HEK293 (cell line): ENCODE results near the gene NARF.

ENCODE experiments used
- CTCF ChIA-PET: fragments of 350-600 bp; formaldehyde crosslinking; extraction: SDS; loops from one replicate; lab custom pipeline; 2021; ENCODE audit warnings: antibody characterized with exemption; lab: Yijun Ruan, JAX
- POLR2A ChIA-PET: fragments of 300-600 bp; formaldehyde crosslinking; extraction: SDS; loops from one replicate; lab custom pipeline; 2020; ENCODE audit warnings: antibody characterized with exemption, inconsistent platforms; lab: Yijun Ruan, JAX
- H3K27ac ChIP-seq: fragments of 200-500 bp; sonication (Bioruptor generic); 2 replicates; pipeline ENCODE4 v1.5.1; 2014; ENCODE audit warnings: low read depth, low read length, control low read depth, inconsistent platforms; ENCODE audit errors: extremely low read depth
- H3K36me3 ChIP-seq, 2 experiments: fragments of 200-500 bp in 1 of 2; sonication (Bioruptor generic) in 1 of 2; 1 replicate in 1 of 2; 2 replicates in 1 of 2; pipeline ENCODE4 v1.5.1; 2014 to 2017; ENCODE audit warnings: inconsistent platforms in 2 of 2, low read length in 2 of 2; ENCODE audit not compliant: control insufficient read depth in 2 of 2, insufficient read depth in 1 of 2
- H3K4me1 ChIP-seq: fragments of 200-500 bp; sonication (Bioruptor generic); 2 replicates; pipeline ENCODE4 v1.5.1; 2014; ENCODE audit warnings: mild to moderate bottlenecking, low read length, inconsistent platforms; ENCODE audit not compliant: control insufficient read depth, insufficient read depth
- H3K4me3 ChIP-seq: 2 replicates; pipeline ENCODE4 v1.5.1; 2011; ENCODE audit warnings: low read depth, mild to moderate bottlenecking, control low read depth, low read length, moderate library complexity
- H3K9me3 ChIP-seq: fragments of 200-500 bp; sonication (Bioruptor generic); 2 replicates; pipeline ENCODE4 v1.5.1; 2014; ENCODE audit warnings: low read depth, low read length, inconsistent platforms; ENCODE audit not compliant: control insufficient read depth, insufficient read depth
- GLIS2 ChIP-seq: fragments of 450-650 bp; formaldehyde crosslinking; IDR thresholded peaks from 2 replicates; pipeline ENCODE4 v1.5.1; 2016; ENCODE audit warnings: missing biosample characterization, missing genetic modification characterization
- OSR2 ChIP-seq: fragments of 450-650 bp; formaldehyde crosslinking; IDR thresholded peaks from 2 replicates; pipeline ENCODE4 v1.5.1; 2016; ENCODE audit warnings: missing biosample characterization, missing genetic modification characterization
- RBAK ChIP-seq: fragments of 450-650 bp; formaldehyde crosslinking; IDR thresholded peaks from 2 replicates; pipeline ENCODE4 v1.5.1; 2016; ENCODE audit warnings: missing biosample characterization, missing genetic modification characterization
- REPIN1 ChIP-seq: fragments of 450-650 bp; formaldehyde crosslinking; IDR thresholded peaks from 2 replicates; pipeline ENCODE4 v1.5.1; 2017; ENCODE audit warnings: missing biosample characterization, missing genetic modification characterization, low read depth
- WT1 ChIP-seq: fragments of 450-650 bp; formaldehyde crosslinking; IDR thresholded peaks from 2 replicates; pipeline ENCODE4 v1.5.1; 2016; ENCODE audit warnings: missing biosample characterization, missing genetic modification characterization
- ZFP37 ChIP-seq: fragments of 450-650 bp; formaldehyde crosslinking; IDR thresholded peaks from 2 replicates; pipeline ENCODE4 v1.5.1; 2016; ENCODE audit warnings: missing biosample characterization, missing genetic modification characterization
- ZFP69B ChIP-seq: fragments of 450-650 bp; formaldehyde crosslinking; IDR thresholded peaks from 2 replicates; pipeline ENCODE4 v1.5.1; 2016; ENCODE audit warnings: missing biosample characterization, missing genetic modification characterization
- ZNF211 ChIP-seq: fragments of 450-650 bp; formaldehyde crosslinking; IDR thresholded peaks from 2 replicates; pipeline ENCODE4 v1.5.1; 2016; ENCODE audit warnings: low read depth, missing biosample characterization, missing genetic modification characterization
- ZNF23 ChIP-seq: fragments of 450-650 bp; formaldehyde crosslinking; IDR thresholded peaks from 2 replicates; pipeline ENCODE4 v1.5.1; 2016; ENCODE audit warnings: missing biosample characterization, missing genetic modification characterization, borderline replicate concordance
- ZNF335 ChIP-seq: fragments of 450-650 bp; formaldehyde crosslinking; conservative IDR thresholded peaks from 2 replicates; pipeline ENCODE4 v1.5.1; 2016; ENCODE audit warnings: missing biosample characterization, missing genetic modification characterization
- ZNF341 ChIP-seq: fragments of 450-650 bp; formaldehyde crosslinking; IDR thresholded peaks from 2 replicates; pipeline ENCODE4; 2016; ENCODE audit warnings: low read depth, missing biosample characterization, missing genetic modification characterization
- ZNF366 ChIP-seq: fragments of 450-650 bp; formaldehyde crosslinking; conservative IDR thresholded peaks from 2 replicates; pipeline ENCODE4 v1.5.1; 2016; ENCODE audit warnings: missing biosample characterization, missing genetic modification characterization
- ZNF416 ChIP-seq: fragments of 450-650 bp; formaldehyde crosslinking; IDR thresholded peaks from 2 replicates; pipeline ENCODE4 v1.5.1; 2016; ENCODE audit warnings: missing biosample characterization, missing genetic modification characterization
- ZNF473 ChIP-seq: fragments of 450-650 bp; formaldehyde crosslinking; IDR thresholded peaks from 2 replicates; pipeline ENCODE4 v1.5.1; 2017; ENCODE audit warnings: missing biosample characterization, missing genetic modification characterization
- ZNF560 ChIP-seq: fragments of 450-650 bp; formaldehyde crosslinking; IDR thresholded peaks from 2 replicates; pipeline ENCODE4 v1.5.1; 2017; ENCODE audit warnings: missing biosample characterization, missing genetic modification characterization, borderline replicate concordance
- ZNF561 ChIP-seq: fragments of 450-650 bp; IDR thresholded peaks from 2 replicates; pipeline ENCODE4 v1.5.1; 2018; ENCODE audit warnings: missing biosample characterization, missing genetic modification characterization, borderline replicate concordance
- ZNF600 ChIP-seq: fragments of 450-650 bp; formaldehyde crosslinking; IDR thresholded peaks from 2 replicates; pipeline ENCODE4 v1.5.1; 2016; ENCODE audit warnings: missing biosample characterization, missing genetic modification characterization
- ZNF629 ChIP-seq: fragments of 450-650 bp; formaldehyde crosslinking; IDR thresholded peaks from 2 replicates; pipeline ENCODE4 v1.5.1; 2017; ENCODE audit warnings: missing biosample characterization, missing genetic modification characterization
- ZNF791 ChIP-seq: fragments of 450-650 bp; formaldehyde crosslinking; IDR thresholded peaks from 2 replicates; pipeline ENCODE4 v1.5.1; 2016; ENCODE audit warnings: missing biosample characterization, missing genetic modification characterization
- ZSCAN23 ChIP-seq: fragments of 450-650 bp; formaldehyde crosslinking; IDR thresholded peaks from 2 replicates; pipeline ENCODE4 v1.5.1; 2016; ENCODE audit warnings: missing biosample characterization, missing genetic modification characterization
- TF ChIP-seq, protein P1 (sequence below): fragments of 450-650 bp; formaldehyde crosslinking; optimal IDR thresholded peaks from 2 replicates; pipeline ENCODE3; 2016; ENCODE audit warnings: missing biosample characterization, mild to moderate bottlenecking, missing genetic modification characterization
- TF ChIP-seq, protein P2 (sequence below): fragments of 450-650 bp; formaldehyde crosslinking; IDR thresholded peaks from 2 replicates; pipeline ENCODE4 v1.5.1; 2016; ENCODE audit warnings: missing biosample characterization, missing genetic modification characterization
- TF ChIP-seq, protein P3 (sequence below): fragments of 450-650 bp; IDR thresholded peaks from 2 replicates; pipeline ENCODE4 v1.5.1; 2018; ENCODE audit warnings: missing biosample characterization, mild to moderate bottlenecking, missing genetic modification characterization
- TF ChIP-seq, protein P4 (sequence below): fragments of 450-650 bp; formaldehyde crosslinking; IDR thresholded peaks from 2 replicates; pipeline ENCODE4 v1.5.1; 2016; ENCODE audit warnings: missing biosample characterization, missing genetic modification characterization
- TF ChIP-seq, protein P5 (sequence below): fragments of 450-650 bp; formaldehyde crosslinking; IDR thresholded peaks from 2 replicates; pipeline ENCODE4 v1.5.1; 2016; ENCODE audit warnings: missing biosample characterization, missing genetic modification characterization, low read depth

Gene NARF

DNA sequence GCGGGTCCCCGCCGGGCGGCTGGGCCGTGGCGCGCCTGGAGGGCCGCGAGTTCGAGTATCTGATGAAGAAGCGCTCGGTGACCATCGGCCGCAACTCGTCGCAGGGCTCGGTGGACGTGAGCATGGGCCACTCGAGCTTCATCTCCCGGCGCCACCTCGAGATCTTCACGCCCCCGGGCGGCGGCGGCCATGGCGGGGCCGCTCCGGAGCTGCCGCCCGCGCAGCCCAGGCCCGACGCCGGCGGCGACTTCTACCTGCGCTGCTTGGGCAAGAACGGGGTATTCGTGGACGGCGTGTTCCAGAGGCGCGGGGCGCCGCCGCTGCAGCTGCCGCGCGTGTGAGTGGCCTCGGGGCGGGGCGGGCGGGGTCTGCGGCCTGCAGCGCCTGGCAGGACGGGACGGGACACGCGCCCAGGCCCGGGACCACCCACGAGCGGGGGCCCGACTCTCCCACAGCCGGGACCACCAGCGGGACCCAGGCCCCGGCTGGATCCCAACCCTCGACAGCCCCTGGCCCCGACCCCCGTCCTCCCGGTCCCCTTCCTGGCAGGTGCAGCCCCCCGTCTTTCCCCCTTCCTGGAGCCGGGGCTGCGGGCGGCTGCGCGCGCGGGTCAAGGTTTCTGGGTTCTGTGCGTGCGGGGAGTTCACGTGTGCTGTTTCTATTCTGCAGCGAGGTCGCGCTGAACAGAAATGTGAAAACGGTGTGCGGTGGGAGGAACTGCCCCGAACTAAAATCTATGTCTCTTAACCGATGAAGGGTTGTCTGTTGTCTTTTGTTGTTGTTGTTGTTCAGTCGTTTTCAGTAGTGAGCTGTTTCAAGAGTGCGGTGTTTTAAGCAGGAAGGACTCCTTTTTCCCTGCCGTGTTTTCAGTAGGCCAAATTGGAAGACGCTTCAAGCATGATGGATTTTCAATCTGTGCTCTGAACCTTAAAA lies 61.7 kb downstream of the NARF start (continued):
- TF ChIP-seq ZNF335 (tag by site-specific recombination) (peak; percentile 52), ZNF600 (tag by site-specific recombination) (peak; percentile 60; the same call in 1 of the 2 replicates), ZFP37 (peak; percentile 67; the same call in 1 of the 2 replicates)
- TF ChIP-seq, protein P1, sequence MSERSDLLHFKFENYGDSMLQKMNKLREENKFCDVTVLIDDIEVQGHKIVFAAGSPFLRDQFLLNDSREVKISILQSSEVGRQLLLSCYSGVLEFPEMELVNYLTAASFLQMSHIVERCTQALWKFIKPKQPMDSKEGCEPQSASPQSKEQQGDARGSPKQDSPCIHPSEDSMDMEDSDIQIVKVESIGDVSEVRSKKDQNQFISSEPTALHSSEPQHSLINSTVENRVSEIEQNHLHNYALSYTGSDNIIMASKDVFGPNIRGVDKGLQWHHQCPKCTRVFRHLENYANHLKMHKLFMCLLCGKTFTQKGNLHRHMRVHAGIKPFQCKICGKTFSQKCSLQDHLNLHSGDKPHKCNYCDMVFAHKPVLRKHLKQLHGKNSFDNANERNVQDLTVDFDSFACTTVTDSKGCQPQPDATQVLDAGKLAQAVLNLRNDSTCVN (tag by site-specific recombination), result peak; percentile 93
- TF ChIP-seq, all 188 proteins: peak for 18

DNA sequence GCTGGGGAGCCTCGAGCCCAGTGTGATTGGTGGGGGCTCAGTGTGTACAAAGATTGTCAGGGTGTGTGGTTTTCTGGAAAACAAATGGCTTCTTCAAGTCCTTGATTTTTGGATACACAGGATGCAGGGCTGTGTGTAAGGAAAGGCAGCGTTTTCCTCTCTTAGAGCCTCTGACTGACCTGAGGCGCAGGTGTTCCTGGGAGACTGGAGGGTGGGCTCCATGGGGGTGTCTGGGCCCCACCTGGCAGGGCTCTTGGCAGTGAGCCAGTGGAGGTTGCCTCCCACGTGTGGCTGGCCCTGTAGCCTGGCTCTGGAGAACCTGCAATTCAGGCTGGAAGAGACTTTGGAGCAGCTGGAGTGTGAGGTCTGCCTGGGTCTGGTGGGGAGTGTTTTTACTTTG lies 66.0 kb downstream of the NARF start:
- peaks cover 29% of the 10 kb centered on the region for H3K4me1 ChIP-seq
- POLR2A ChIA-PET, result no interaction called here
- no peak overlapping the region for H3K4me3 ChIP-seq
- CTCF ChIA-PET, result interaction anchor here (0.9 kb wide), 1 partner anchor 12 kb away, joined by 4 read pairs; no protein-coding TSS in a partner anchor
- no peaks in the 10 kb centered on the region for H3K9me3 ChIP-seq
- no peak overlapping the region for H3K27ac ChIP-seq
- H3K36me3 ChIP-seq, result peaks cover 0 to 10% of the 10 kb centered on the region in 2 experiments; a peak in 1 of 3 replicates
- no peak for TF ChIP-seq ZNF473 (tag by site-specific recombination)
- no peak for TF ChIP-seq ZNF416 (tag by site-specific recombination)
- no peak for TF ChIP-seq RBAK
- no peak for TF ChIP-seq ZNF23 (tag by site-specific recombination)
- TF ChIP-seq, protein P2, sequence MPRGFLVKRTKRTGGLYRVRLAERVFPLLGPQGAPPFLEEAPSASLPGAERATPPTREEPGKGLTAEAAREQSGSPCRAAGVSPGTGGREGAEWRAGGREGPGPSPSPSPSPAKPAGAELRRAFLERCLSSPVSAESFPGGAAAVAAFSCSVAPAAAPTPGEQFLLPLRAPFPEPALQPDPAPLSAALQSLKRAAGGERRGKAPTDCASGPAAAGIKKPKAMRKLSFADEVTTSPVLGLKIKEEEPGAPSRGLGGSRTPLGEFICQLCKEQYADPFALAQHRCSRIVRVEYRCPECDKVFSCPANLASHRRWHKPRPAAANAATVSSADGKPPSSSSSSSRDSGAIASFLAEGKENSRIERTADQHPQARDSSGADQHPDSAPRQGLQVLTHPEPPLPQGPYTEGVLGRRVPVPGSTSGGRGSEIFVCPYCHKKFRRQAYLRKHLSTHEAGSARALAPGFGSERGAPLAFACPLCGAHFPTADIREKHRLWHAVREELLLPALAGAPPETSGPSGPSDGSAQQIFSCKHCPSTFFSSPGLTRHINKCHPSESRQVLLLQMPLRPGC (tag by site-specific recombination), result no peak
- TF ChIP-seq ZNF211 (tag by site-specific recombination), result no peak
- TF ChIP-seq ZFP69B (tag by site-specific recombination), result peak; percentile 91
- TF ChIP-seq OSR2, result no peak
- TF ChIP-seq, protein P3, sequence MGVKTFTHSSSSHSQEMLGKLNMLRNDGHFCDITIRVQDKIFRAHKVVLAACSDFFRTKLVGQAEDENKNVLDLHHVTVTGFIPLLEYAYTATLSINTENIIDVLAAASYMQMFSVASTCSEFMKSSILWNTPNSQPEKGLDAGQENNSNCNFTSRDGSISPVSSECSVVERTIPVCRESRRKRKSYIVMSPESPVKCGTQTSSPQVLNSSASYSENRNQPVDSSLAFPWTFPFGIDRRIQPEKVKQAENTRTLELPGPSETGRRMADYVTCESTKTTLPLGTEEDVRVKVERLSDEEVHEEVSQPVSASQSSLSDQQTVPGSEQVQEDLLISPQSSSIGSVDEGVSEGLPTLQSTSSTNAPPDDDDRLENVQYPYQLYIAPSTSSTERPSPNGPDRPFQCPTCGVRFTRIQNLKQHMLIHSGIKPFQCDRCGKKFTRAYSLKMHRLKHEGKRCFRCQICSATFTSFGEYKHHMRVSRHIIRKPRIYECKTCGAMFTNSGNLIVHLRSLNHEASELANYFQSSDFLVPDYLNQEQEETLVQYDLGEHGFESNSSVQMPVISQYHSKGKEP (tag by site-specific recombination), result no peak
- TF ChIP-seq, protein P4, sequence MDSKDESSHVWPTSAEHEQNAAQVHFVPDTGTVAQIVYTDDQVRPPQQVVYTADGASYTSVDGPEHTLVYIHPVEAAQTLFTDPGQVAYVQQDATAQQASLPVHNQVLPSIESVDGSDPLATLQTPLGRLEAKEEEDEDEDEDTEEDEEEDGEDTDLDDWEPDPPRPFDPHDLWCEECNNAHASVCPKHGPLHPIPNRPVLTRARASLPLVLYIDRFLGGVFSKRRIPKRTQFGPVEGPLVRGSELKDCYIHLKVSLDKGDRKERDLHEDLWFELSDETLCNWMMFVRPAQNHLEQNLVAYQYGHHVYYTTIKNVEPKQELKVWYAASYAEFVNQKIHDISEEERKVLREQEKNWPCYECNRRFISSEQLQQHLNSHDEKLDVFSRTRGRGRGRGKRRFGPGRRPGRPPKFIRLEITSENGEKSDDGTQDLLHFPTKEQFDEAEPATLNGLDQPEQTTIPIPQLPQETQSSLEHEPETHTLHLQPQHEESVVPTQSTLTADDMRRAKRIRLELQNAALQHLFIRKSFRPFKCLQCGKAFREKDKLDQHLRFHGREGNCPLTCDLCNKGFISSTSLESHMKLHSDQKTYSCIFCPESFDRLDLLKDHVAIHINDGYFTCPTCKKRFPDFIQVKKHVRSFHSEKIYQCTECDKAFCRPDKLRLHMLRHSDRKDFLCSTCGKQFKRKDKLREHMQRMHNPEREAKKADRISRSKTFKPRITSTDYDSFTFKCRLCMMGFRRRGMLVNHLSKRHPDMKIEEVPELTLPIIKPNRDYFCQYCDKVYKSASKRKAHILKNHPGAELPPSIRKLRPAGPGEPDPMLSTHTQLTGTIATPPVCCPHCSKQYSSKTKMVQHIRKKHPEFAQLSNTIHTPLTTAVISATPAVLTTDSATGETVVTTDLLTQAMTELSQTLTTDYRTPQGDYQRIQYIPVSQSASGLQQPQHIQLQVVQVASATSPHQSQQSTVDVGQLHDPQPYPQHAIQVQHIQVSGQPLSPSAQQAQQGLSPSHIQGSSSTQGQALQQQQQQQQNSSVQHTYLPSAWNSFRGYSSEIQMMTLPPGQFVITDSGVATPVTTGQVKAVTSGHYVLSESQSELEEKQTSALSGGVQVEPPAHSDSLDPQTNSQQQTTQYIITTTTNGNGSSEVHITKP, result no peak
- TF ChIP-seq ZNF341 (tag by site-specific recombination), result no peak
- TF ChIP-seq ZNF560, result no peak
- no peak for TF ChIP-seq ZNF629 (tag by site-specific recombination)
- TF ChIP-seq, protein P1 (tag by site-specific recombination), result no peak
- peak; percentile 19; the same call in 1 of the 2 replicates for TF ChIP-seq WT1
- no peak for TF ChIP-seq ZNF366
- no peak for TF ChIP-seq ZSCAN23 (tag by site-specific recombination)
- TF ChIP-seq ZNF561 (tag by site-specific recombination), result no peak
- no peak for TF ChIP-seq REPIN1
- peak; percentile 74 for TF ChIP-seq GLIS2 (tag by site-specific recombination)
- no peak for TF ChIP-seq ZNF791
- TF ChIP-seq, protein P5, sequence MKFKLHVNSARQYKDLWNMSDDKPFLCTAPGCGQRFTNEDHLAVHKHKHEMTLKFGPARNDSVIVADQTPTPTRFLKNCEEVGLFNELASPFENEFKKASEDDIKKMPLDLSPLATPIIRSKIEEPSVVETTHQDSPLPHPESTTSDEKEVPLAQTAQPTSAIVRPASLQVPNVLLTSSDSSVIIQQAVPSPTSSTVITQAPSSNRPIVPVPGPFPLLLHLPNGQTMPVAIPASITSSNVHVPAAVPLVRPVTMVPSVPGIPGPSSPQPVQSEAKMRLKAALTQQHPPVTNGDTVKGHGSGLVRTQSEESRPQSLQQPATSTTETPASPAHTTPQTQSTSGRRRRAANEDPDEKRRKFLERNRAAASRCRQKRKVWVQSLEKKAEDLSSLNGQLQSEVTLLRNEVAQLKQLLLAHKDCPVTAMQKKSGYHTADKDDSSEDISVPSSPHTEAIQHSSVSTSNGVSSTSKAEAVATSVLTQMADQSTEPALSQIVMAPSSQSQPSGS (tag by site-specific recombination), result no peak
